Thymus (tissue), 11 donors: ENCODE measurements around the gene JARID2. TPM values are rescaled to one million over a fixed set of nuclear protein-coding genes. Genes with fewer than 3 reads are reported as not detected.

Experiments used
- DNase-seq, 9 donors: peaks; one replicate each; pipeline ENCODE4 v3.0.0-alpha.2; 2013; ENCODE audit warnings: low spot score in 9 of 9, low read depth in 6 of 9, missing footprints in 1 of 9
- H3K27ac ChIP-seq, 2 donors: one replicate each; pipeline ENCODE4 v1.5.1; 2013; ENCODE audit warnings: control low read depth in 1 of 2, low read depth in 1 of 2, low read length in 1 of 2, mild to moderate bottlenecking in 1 of 2, moderate library complexity in 1 of 2
- H3K27me3 ChIP-seq, 2 donors: one replicate each; pipeline ENCODE4 v1.5.1; 2013; ENCODE audit warnings: low read length in 1 of 2; ENCODE audit not compliant: control insufficient read depth in 2 of 2, insufficient read depth in 1 of 2
- H3K36me3 ChIP-seq, 2 donors: one replicate each; pipeline ENCODE4 v1.5.1; 2013; ENCODE audit warnings: low read length in 1 of 2, mild to moderate bottlenecking in 1 of 2, moderate library complexity in 1 of 2; ENCODE audit not compliant: control insufficient read depth in 2 of 2, insufficient read depth in 2 of 2
- H3K4me1 ChIP-seq, 2 donors: one replicate each; pipeline ENCODE4 v1.5.1; 2013; ENCODE audit warnings: low read length in 2 of 2; ENCODE audit not compliant: control insufficient read depth in 2 of 2, insufficient read depth in 2 of 2
- H3K4me3 ChIP-seq, 2 donors: one replicate each; pipeline ENCODE4 v1.5.1; 2013; ENCODE audit warnings: low read length in 2 of 2, control low read depth in 1 of 2, mild to moderate bottlenecking in 1 of 2
- H3K9me3 ChIP-seq, 2 donors: one replicate each; pipeline ENCODE4 v1.5.1; 2013; ENCODE audit warnings: low read length in 1 of 2, mild to moderate bottlenecking in 1 of 2; ENCODE audit not compliant: control insufficient read depth in 2 of 2, insufficient read depth in 1 of 2
- WGBS: extraction: QIAGEN DNeasy Blood & Tissue Kit; methylation state at CpG from one replicate; pipeline ENCODE4 v1.1.7; 2013; 5-methylcytosine and 5-hydroxymethylcytosine counted together
- polyA plus RNA-seq: library from polyadenylated mRNA; stranded (reverse); fragments of 200-250 nt; gene quantifications from one replicate; pipeline ENCODE4 v1.2.3, GENCODE V29; 2013
- total RNA-seq: library from RNA; stranded (reverse); fragments of 120-200 nt; gene quantifications from one replicate; pipeline ENCODE4 v1.2.4, GENCODE V29; 2013
- donor health status: healthy.

Gene JARID2
- total and polyA plus RNA-seq, 2 donors, result 15.8 to 20.9 TPM

GRCh38 chr6:15419493-15419892, 173.6 kb downstream of the JARID2 start:
- H3K9me3 ChIP-seq, result peaks cover 0 to 13% of the 10 kb centered on the region in 2 donors
- peaks cover 7 to 21% of the 10 kb centered on the region in 2 donors for H3K36me3 ChIP-seq
- whole genome bisulfite sequencing, result 99% methylated on average over 2 of the region's 2 CpGs
- H3K27ac ChIP-seq, result no peak overlapping the region
- peaks cover 11 to 22% of the 10 kb centered on the region in 2 donors for H3K4me1 ChIP-seq
- H3K4me3 ChIP-seq, result no peak overlapping the region
- no peak for DNase-seq
- no peaks in the 10 kb centered on the region for H3K27me3 ChIP-seq

DNA sequence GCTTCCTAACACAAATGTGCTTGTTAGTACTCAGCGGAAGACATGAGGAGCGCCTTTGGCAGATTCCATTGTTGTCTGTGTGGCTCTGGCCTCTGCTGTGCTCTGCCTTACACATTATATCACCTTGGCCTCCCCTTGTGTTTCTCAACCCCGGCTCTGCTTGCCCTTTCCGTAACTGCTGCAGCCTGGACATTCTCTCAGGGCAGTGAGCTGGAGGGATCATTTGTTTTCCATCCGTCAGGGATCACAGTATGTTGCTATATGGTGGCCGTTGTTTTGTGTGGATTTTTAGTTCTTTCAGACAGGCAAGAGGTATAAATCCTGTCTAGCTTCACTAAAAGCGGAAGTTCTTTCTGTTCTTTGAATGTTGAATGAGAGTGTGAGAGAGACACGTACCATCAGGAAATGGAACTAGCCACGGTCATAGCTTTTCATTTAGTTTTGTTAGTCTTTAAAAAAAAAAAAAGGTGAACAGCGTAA, 175.1 kb downstream of the JARID2 start:
- H3K27me3 ChIP-seq, result no peaks in the 10 kb centered on the region
- H3K27ac ChIP-seq, result peak overlapping the region; percentile 11 to 79
- WGBS, result 32% methylated on average over 10 of the region's 10 CpGs
- H3K4me1 ChIP-seq, result peaks cover 11 to 26% of the 10 kb centered on the region in 2 donors
- peak in 1 of 9 donors; percentile 66 for DNase-seq
- no peak overlapping the region for H3K4me3 ChIP-seq
- H3K9me3 ChIP-seq, result peaks cover 0 to 13% of the 10 kb centered on the region in 2 donors
- peaks cover 7 to 30% of the 10 kb centered on the region in 2 donors for H3K36me3 ChIP-seq

- WGBS, result 67% methylated on average over 10 of the region's 10 CpGs
Measured at GRCh38 chr6:15421945-15422733, 176.3 kb downstream of the JARID2 start.

DNA sequence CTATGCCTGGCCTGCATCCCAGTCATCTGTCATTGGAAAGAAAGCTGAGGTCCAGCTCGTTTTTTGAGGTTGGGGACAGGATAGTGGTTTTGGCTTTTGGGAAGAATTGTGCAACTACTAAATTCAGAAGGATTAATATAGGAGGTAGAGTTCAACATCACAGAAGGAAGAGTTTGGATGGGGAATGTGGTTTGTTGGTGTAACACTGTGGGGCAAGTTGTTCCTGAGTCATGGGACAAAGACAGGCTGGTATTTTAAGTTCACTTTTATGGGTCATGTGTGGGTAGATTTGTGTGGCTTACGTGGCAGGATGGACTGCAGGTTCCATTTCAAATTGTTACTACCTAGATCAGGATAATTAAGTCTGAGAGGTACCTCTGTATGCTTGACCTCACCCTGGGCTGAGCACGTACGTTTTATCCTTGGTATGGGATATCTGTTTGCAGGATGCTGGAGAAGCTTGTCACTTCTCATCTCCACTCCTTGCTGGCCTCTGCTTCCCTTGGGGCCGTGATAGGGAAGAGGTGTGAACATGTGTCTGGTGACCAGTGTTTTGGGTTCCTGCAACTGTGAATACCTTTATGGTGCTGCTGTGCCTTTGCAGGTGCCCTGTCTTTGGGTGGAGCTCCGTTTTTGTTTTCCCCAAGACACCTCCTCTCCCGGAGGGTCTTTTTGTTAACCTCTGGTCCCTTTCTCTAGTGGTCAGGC, 177.6 kb downstream of the JARID2 start:
- no peak overlapping the region for H3K4me3 ChIP-seq
- 95% methylated on average over 7 of the region's 7 CpGs for WGBS
- DNase-seq, result no peak
- H3K27ac ChIP-seq, result peak overlapping the region in 1 of 2 donors; percentile 20
- H3K9me3 ChIP-seq, result peaks cover 0 to 3% of the 10 kb centered on the region in 2 donors
- H3K4me1 ChIP-seq, result peaks cover 16 to 46% of the 10 kb centered on the region in 2 donors
- H3K27me3 ChIP-seq, result no peaks in the 10 kb centered on the region
- H3K36me3 ChIP-seq, result peaks cover 3 to 18% of the 10 kb centered on the region in 2 donors

More at GRCh38 chr6:15421945-15422733, 176.3 kb downstream of the JARID2 start:
- Histone ChIP-seq H3K4me1 (peaks cover 13 to 36% of the 10 kb centered on the region in 2 donors), H3K36me3 (peaks cover 3 to 26% of the 10 kb centered on the region in 2 donors), H3K4me3 (no peak overlapping the region), H3K27me3 (no peaks in the 10 kb centered on the region), H3K9me3 (peaks cover 0 to 13% of the 10 kb centered on the region in 2 donors), H3K27ac (peak overlapping the region; percentile 9 to 15)
- peak in 1 of 9 donors; percentile 52 for DNase-seq

- no peaks in the 10 kb centered on the region for H3K9me3 ChIP-seq
- peaks cover 17 to 49% of the 10 kb centered on the region in 2 donors for H3K4me1 ChIP-seq
- H3K27me3 ChIP-seq, result no peaks in the 10 kb centered on the region
- WGBS, result 93% methylated on average over 5 of the region's 5 CpGs
- peaks cover 3 to 15% of the 10 kb centered on the region in 2 donors for H3K36me3 ChIP-seq
- H3K27ac ChIP-seq, result no peak overlapping the region
- H3K4me3 ChIP-seq, result no peak overlapping the region
- no peak for DNase-seq
Measured at GRCh38 chr6:15425947-15426346, 180.1 kb downstream of the JARID2 start.

GRCh38 chr6:15426395-15426794, 180.5 kb downstream of the JARID2 start:
- Histone ChIP-seq H3K4me3 (no peak overlapping the region), H3K9me3 (no peaks in the 10 kb centered on the region), H3K27me3 (no peaks in the 10 kb centered on the region), H3K27ac (no peak overlapping the region), H3K36me3 (peaks cover 3 to 15% of the 10 kb centered on the region in 2 donors), H3K4me1 (peaks cover 16 to 48% of the 10 kb centered on the region in 2 donors)
- DNase-seq, result no peak
- over 99% methylated on average over 2 of the region's 2 CpGs for WGBS

DNA sequence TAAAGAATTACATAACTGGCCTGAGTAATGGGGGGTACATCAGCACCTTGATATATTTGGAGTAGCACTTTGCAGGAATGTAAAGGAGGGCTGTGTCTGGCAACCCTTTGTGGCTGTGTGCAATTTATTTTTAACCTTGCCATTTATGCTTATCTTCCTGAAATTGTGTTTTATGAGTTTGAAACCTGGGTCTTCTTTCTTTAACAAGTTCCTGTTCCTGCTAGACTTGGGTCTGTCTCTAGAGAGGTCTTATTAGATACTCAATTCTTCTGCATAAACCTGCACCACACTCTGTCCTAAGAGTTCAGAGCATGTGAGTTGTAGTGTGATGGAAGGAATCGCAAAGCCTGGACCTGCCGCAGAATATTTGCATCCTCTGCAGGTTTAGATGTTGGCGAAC, 181.0 kb downstream of the JARID2 start:
- Histone ChIP-seq H3K27me3 (no peaks in the 10 kb centered on the region), H3K36me3 (peaks cover 3 to 15% of the 10 kb centered on the region in 2 donors), H3K9me3 (no peaks in the 10 kb centered on the region), H3K27ac (no peak overlapping the region), H3K4me1 (peaks cover 16 to 45% of the 10 kb centered on the region in 2 donors), H3K4me3 (no peak overlapping the region)
- WGBS, result 88% methylated on average over 3 of the region's 3 CpGs
- no peak for DNase-seq

DNA sequence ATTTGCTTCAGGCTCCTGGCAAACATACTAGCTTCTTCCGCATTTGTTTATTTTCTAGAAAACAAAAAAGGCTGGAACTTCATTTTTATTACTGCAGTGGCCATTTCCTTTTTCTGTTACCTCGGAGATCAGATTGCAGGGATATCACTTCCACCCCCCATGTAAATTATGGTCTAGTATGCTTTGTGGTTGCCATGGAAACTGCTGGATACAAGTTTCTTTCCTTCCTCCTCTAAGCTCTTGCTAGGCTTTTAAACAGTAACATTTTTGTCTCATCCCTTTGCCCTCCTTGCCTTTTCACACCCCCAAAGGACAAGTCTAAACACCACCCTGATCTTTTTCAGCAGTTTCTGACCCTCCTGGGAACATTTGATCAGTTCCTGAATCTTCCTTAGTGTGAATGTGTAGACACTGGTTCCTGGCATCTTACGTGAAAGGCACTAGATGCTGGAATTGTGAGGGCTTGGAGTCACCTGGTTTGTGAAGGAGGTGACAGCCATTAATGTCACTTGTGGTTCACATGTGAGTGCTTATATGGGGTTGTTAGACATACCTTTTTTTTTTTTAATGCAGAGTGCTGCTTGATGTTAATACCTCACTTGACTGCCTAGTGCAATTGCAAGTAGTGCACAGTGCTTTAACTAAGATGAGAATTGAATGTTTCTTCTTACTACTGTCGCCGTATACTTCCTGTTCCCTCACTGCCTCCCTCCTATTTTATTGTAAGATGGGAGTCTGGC, 181.6 kb downstream of the JARID2 start:
- peak in 1 of 9 donors; percentile 47 for DNase-seq
- Histone ChIP-seq H3K9me3 (no peaks in the 10 kb centered on the region), H3K27me3 (no peaks in the 10 kb centered on the region), H3K4me1 (peaks cover 17 to 45% of the 10 kb centered on the region in 2 donors), H3K27ac (peak overlapping the region in 1 of 2 donors; percentile 32), H3K36me3 (peaks cover 0 to 15% of the 10 kb centered on the region in 2 donors), H3K4me3 (no peak overlapping the region)
- WGBS, result 52% methylated on average over 5 of the region's 5 CpGs
